Left lung (tissue), 10 donors: ENCODE data around the gene SLC45A3. TPM values are rescaled to one million over a fixed set of nuclear protein-coding genes. Genes with fewer than 3 reads are reported as not detected.

Experiments
- ATAC-seq: fragments of 200-7000 bp; cut with Tn5 transposase; one replicate; pipeline ENCODE4 v1.9.1; 2020; ENCODE audit warnings: moderate library complexity
- DNase-seq, 4 donors: peaks; one replicate each; pipeline ENCODE4 v3.0.0-alpha.2; 2013 to 2020
- H3K27ac ChIP-seq, 2 donors: fragments of 200-600 bp; sonication (generic) in 1 of 2; one replicate each; pipeline versions ENCODE4 v1.5.0 to v1.8.0; 2020 to 2021
- H3K27me3 ChIP-seq, 2 donors: fragments of 200-600 bp; sonication (generic) in 1 of 2; one replicate each; pipeline versions ENCODE4 v1.5.0 to v1.8.0; 2020 to 2021
- H3K36me3 ChIP-seq, 2 donors: fragments of 200-600 bp; sonication (generic) in 1 of 2; one replicate each; pipeline versions ENCODE4 v1.5.0 to v1.8.0; 2020 to 2021
- H3K4me1 ChIP-seq, 2 donors: fragments of 200-600 bp; one replicate each; pipeline ENCODE4 v1.8.0; 2021
- H3K4me3 ChIP-seq, 2 donors: fragments of 200-600 bp; sonication (generic) in 1 of 2; one replicate each; pipeline versions ENCODE4 v1.5.0 to v1.8.0; 2020 to 2021; ENCODE audit warnings: mild to moderate bottlenecking in 1 of 2
- H3K9me3 ChIP-seq, 2 donors: fragments of 200-600 bp; sonication (generic) in 1 of 2; one replicate each; pipeline versions ENCODE4 v1.5.0 to v1.8.0; 2020 to 2021
- intact Hi-C, 2 donors: fragments of 100-400 bp; cut with DNase I; formaldehyde crosslinking; loops; one replicate each; pipeline versions ENCODE4 v1.11.2 to v1.14.2; 2022
- polyA plus RNA-seq, 6 donors: library from polyadenylated mRNA; unstranded; fragments of 120-200 nt; gene quantifications; one replicate each; pipeline ENCODE4 v1.2.1, GENCODE V29; 2013; ENCODE audit not compliant: insufficient read length in 6 of 6
- total RNA-seq, 2 donors: library from RNA; stranded (reverse); fragmentation: NEBNext Ultra II Directional; extraction: Animal tissue kit (Norgen Biotek cat#: 25700); gene quantifications; one replicate each; pipeline ENCODE4 v1.2.1, GENCODE V29; 2021
- TF ChIP-seq, protein P1 (sequence below), 2 donors: fragments of 200-600 bp; sonication (generic) in 1 of 2; IDR thresholded peaks; one replicate each; pipeline versions ENCODE4 v1.5.0 to v1.8.0; 2021; ENCODE audit warnings: antibody characterized with exemption in 2 of 2
- donor health status: DM: no; HTN: yes; CAD: no.
- donor health status: DM: no; HTN: no; CAD: no.

The SLC45A3 gene
- total and polyA plus RNA-seq, 8 donors, result 4.1 to 10.7 (median 7.8) TPM

GRCh38 chr1:205626216-205626615, 54.1 kb downstream of the SLC45A3 start:
- no peak for DNase-seq
- H3K4me1 ChIP-seq, result peaks cover 10 to 59% of the 10 kb centered on the region in 2 donors
- intact Hi-C loops, result no loop called here
- H3K27ac ChIP-seq, result no peak overlapping the region
- H3K9me3 ChIP-seq, result no peaks in the 10 kb centered on the region
- H3K27me3 ChIP-seq, result no peaks in the 10 kb centered on the region
- no peak overlapping the region for H3K4me3 ChIP-seq
- TF ChIP-seq, protein P1, sequence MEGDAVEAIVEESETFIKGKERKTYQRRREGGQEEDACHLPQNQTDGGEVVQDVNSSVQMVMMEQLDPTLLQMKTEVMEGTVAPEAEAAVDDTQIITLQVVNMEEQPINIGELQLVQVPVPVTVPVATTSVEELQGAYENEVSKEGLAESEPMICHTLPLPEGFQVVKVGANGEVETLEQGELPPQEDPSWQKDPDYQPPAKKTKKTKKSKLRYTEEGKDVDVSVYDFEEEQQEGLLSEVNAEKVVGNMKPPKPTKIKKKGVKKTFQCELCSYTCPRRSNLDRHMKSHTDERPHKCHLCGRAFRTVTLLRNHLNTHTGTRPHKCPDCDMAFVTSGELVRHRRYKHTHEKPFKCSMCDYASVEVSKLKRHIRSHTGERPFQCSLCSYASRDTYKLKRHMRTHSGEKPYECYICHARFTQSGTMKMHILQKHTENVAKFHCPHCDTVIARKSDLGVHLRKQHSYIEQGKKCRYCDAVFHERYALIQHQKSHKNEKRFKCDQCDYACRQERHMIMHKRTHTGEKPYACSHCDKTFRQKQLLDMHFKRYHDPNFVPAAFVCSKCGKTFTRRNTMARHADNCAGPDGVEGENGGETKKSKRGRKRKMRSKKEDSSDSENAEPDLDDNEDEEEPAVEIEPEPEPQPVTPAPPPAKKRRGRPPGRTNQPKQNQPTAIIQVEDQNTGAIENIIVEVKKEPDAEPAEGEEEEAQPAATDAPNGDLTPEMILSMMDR (IDR thresholded peaks at IDR 0.05), result no peak
- no peak for ATAC-seq
- H3K36me3 ChIP-seq, result peaks cover 0 to 26% of the 10 kb centered on the region in 2 donors

DNA sequence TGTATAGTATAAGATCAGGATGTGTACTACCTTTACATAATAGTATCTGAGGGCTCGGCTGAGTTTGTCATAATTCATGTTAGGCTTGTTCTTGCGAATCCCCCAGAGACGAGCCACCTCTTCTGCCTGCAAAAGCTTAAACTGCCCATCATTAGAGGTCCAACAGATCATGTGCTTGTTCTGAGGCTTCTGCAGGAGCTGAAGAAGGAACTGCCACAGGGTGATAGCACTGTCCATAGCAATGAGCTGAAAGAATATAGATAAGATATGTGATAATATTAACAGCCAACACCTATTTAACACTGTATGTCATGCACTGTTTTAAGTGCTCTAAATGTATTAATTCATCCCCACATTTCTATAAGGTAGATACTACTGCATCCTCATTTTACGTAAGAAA, 56.7 kb downstream of the SLC45A3 start:
- peaks cover 0 to 37% of the 10 kb centered on the region in 2 donors for H3K4me1 ChIP-seq
- no peak for ATAC-seq
- H3K4me3 ChIP-seq, result no peak overlapping the region
- no peaks in the 10 kb centered on the region for H3K27me3 ChIP-seq
- no peak for DNase-seq
- no peaks in the 10 kb centered on the region for H3K9me3 ChIP-seq
- TF ChIP-seq, protein P1 (IDR thresholded peaks at IDR 0.05), result no peak
- peaks cover 0 to 51% of the 10 kb centered on the region in 2 donors for H3K36me3 ChIP-seq
- H3K27ac ChIP-seq, result no peak overlapping the region
- intact Hi-C loops, result no loop called here

GRCh38 chr1:205620269-205620668, 60.0 kb downstream of the SLC45A3 start:
- Histone ChIP-seq H3K4me1 (peaks cover 0 to 6% of the 10 kb centered on the region in 2 donors), H3K9me3 (no peaks in the 10 kb centered on the region), H3K27ac (no peak overlapping the region), H3K4me3 (no peak overlapping the region), H3K36me3 (peaks cover 0 to 84% of the 10 kb centered on the region in 2 donors), H3K27me3 (no peaks in the 10 kb centered on the region)
- intact Hi-C loops, result no loop called here
- DNase-seq (no peak), ATAC-seq (no peak)
- TF ChIP-seq, protein P1 (IDR thresholded peaks at IDR 0.05), result no peak

- Histone ChIP-seq H3K27ac (no peak overlapping the region), H3K9me3 (no peaks in the 10 kb centered on the region), H3K4me3 (no peak overlapping the region), H3K27me3 (no peaks in the 10 kb centered on the region), H3K4me1 (no peaks in the 10 kb centered on the region), H3K36me3 (peaks cover 0 to 93% of the 10 kb centered on the region in 2 donors)
- TF ChIP-seq, protein P1 (IDR thresholded peaks at IDR 0.05), result no peak
- intact Hi-C loops, result no loop called here
- DNase-seq, result no peak
- no peak for ATAC-seq
Measured at GRCh38 chr1:205619376-205619775, 60.9 kb downstream of the SLC45A3 start.

DNA sequence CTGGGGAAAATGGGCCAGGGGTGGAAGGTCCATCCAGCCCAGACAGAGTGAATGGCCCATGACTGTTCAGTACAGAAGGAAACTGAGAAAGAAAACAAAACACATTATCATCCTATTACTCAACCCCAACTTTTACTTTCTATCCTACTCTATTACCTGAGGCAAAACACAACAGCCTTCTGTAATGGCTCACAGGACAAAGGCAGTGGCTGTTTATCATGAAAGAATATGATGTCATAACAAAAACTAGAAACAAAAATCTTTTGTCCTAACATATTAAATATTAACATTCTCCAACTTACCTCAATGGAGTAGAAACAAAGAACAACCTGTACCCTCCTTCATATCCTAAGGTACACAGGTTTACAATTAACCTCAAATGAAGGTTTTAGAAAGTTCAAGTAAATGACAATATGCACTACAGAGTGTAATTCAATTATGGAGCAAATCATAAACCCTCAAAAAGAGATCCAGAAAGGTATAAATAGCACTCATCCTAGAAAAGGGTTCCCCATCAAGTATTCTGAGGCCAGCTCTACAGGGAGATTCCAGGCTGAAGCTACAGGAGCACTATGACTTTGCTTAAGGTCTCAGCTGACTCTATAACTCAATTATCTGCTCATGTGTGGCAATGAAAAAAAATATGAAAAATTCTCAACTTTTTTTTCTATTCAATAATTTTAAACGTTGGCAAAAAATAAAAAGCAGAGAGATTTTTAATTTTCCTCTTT, 63.6 kb downstream of the SLC45A3 start:
- H3K36me3 ChIP-seq, result peaks cover 0 to 98% of the 10 kb centered on the region in 2 donors

More for the DNA sequence above, 63.6 kb downstream of the SLC45A3 start:
- Histone ChIP-seq H3K4me3 (no peak overlapping the region), H3K9me3 (no peaks in the 10 kb centered on the region), H3K4me1 (no peaks in the 10 kb centered on the region), H3K27me3 (no peaks in the 10 kb centered on the region), H3K27ac (no peak overlapping the region)
- TF ChIP-seq, protein P1 (IDR thresholded peaks at IDR 0.05), result no peak
- DNase-seq (no peak), ATAC-seq (no peak)
- intact Hi-C loops, result no loop called here
